IMR-90 (cell line): ENCODE data around the gene IL22RA2.

Experiments used
- NFE2L2 ChIP-seq: fragments of 150-350 bp; IDR thresholded peaks from 2 replicates; pipeline ENCODE4 v1.6.1; 2016; ENCODE audit warnings: low read depth, mild to moderate bottlenecking, low read length
- RAD21 ChIP-seq: IDR thresholded peaks from 2 replicates; pipeline ENCODE4 v1.6.1; 2012; ENCODE audit warnings: low read length, improper control_type of control experiment
- TF ChIP-seq, protein P1 (sequence below): conservative IDR thresholded peaks from 2 replicates; pipeline ENCODE4 v1.5.1; 2012; ENCODE audit warnings: mild to moderate bottlenecking, low read depth, low read length, improper control_type of control experiment

DNA sequence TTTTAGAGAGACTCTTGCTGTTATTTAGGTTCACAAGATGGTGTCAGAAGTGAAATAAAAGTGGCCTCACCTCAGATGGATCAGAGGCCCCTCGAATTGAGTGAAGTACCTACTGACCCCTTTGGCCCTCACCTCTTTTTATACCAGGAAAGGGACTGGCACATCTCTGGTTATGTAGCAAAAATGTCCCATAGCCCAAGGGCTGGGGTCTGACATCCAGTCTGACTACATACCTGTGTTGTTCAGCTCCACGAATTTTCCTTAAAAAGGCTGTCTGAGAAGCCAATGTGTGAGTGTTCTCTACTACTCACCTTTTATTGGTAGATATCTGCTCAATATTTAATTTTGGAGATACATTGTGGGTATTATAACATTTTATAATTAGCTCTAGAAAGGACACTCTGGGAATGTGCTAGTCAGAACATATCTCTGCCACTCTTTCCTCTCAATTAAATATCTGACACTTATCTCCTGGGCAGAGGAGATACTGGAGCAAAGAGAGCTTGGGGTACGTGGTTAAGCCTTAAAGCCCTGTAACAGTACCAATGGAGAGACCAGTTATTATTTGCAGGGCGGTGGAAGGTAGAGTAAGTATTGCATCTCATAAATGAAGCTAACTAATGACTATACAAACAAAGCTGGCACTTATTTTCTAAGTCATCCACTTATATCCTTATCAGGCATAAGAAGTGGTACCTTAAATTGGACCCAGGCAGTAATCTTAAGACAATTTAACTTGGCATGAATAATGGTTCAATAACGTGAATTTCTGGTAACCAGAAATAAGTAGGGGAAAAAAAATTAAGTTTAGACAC, 20.0 kb upstream of the IL22RA2 start:
- TF ChIP-seq NFE2L2 (no peak), RAD21 (no peak)
- TF ChIP-seq, protein P1, sequence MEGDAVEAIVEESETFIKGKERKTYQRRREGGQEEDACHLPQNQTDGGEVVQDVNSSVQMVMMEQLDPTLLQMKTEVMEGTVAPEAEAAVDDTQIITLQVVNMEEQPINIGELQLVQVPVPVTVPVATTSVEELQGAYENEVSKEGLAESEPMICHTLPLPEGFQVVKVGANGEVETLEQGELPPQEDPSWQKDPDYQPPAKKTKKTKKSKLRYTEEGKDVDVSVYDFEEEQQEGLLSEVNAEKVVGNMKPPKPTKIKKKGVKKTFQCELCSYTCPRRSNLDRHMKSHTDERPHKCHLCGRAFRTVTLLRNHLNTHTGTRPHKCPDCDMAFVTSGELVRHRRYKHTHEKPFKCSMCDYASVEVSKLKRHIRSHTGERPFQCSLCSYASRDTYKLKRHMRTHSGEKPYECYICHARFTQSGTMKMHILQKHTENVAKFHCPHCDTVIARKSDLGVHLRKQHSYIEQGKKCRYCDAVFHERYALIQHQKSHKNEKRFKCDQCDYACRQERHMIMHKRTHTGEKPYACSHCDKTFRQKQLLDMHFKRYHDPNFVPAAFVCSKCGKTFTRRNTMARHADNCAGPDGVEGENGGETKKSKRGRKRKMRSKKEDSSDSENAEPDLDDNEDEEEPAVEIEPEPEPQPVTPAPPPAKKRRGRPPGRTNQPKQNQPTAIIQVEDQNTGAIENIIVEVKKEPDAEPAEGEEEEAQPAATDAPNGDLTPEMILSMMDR, result no peak
